Measurements from ENCODE around the gene FAM83E. TPM values are rescaled to one million over a fixed set of nuclear protein-coding genes. Genes with fewer than 3 reads are reported as not detected.

FAM83E gene
- total and polyA plus RNA-seq, 2 experiments from 2014 or later = 1.0 to 2.3 TPM

DNA sequence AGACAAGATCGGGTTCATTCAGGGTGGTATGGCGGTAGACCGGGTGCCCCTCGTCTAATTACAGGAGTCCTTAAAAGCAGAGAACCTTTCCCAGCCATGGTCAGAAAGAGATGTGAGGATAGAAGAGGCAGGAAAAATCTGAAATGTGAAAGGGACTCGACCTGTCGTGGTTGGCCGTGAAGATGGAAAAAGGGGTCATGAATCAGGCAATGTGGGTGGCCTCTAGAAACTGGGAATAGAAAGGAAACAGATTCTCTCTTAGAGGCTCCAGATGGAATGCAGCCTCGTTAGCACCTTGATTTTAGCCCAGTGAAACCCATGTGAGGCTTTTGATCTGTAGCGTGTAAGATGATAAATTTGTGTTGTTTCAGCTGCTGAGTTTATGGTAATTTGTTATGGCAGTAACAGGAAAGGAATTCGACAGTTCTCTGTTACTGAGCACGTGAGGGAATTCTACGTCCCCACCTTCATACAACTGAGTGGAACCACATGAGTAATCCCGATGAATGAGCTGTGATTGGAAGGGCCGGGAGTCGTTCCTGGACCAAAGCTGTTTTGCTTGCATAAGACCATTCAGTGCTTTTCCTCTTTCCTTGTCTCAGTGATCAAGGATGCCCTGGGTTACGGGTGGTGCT, 42.1 kb upstream of the FAM83E start (continued):
- TF ChIP-seq POLR2AphosphoS5 (IDR thresholded peaks at IDR 0.05; ENCODE audit: low read depth) (no peak), ZNF114 (CRISPR knock-in tag; IDR thresholded peaks at IDR 0.05) (no peak), ZNF331 (CRISPR knock-in tag; IDR thresholded peaks at IDR 0.05; ENCODE audit: low read depth) (no peak), EZH2 (IDR thresholded peaks at IDR 0.05; ENCODE audit: low read depth, unreplicated experiment) (no peak), JUNB (IDR thresholded peaks at IDR 0.05; ENCODE audit: unreplicated experiment) (no peak)
- TF ChIP-seq, protein P1, sequence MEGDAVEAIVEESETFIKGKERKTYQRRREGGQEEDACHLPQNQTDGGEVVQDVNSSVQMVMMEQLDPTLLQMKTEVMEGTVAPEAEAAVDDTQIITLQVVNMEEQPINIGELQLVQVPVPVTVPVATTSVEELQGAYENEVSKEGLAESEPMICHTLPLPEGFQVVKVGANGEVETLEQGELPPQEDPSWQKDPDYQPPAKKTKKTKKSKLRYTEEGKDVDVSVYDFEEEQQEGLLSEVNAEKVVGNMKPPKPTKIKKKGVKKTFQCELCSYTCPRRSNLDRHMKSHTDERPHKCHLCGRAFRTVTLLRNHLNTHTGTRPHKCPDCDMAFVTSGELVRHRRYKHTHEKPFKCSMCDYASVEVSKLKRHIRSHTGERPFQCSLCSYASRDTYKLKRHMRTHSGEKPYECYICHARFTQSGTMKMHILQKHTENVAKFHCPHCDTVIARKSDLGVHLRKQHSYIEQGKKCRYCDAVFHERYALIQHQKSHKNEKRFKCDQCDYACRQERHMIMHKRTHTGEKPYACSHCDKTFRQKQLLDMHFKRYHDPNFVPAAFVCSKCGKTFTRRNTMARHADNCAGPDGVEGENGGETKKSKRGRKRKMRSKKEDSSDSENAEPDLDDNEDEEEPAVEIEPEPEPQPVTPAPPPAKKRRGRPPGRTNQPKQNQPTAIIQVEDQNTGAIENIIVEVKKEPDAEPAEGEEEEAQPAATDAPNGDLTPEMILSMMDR (conservative IDR thresholded peaks at IDR 0.05; ENCODE audit: low read depth in 2 of 2) = no peak

- H3F3A ChIP-seq (replicated peaks; ENCODE audit: low read depth) = no peaks in the 10 kb centered on the region
- no peak overlapping the region for H3K27ac ChIP-seq (ENCODE audit: low read depth)
- Mint-ChIP-seq H3K4me1 (peaks cover 11% of the 10 kb centered on the region), H3K36me3 (ENCODE audit: low read depth) (no peaks in the 10 kb centered on the region; the same call in 1 of the 3 replicates), H3K27ac (no peak overlapping the region), H3K4me3 (no peak overlapping the region), H3K9me3 (peaks cover 3% of the 10 kb centered on the region; the same call in 1 of the 3 replicates), H3K27me3 (ENCODE audit: insufficient read depth, low read depth, poor library complexity) (peaks cover 9% of the 10 kb centered on the region)
- H3K36me3 ChIP-seq (ENCODE audit: insufficient read depth) = no peaks in the 10 kb centered on the region
- H2AFZ ChIP-seq = peak overlapping the region; percentile 81; the same call in 1 of the 2 replicates
- H3K79me2 ChIP-seq (replicated peaks; ENCODE audit: insufficient read depth) = no peaks in the 10 kb centered on the region
- ATAC-seq (no peak), DNase-seq (ENCODE audit: low spot score) (no peak)
- no peak overlapping the region for H3K4me3 ChIP-seq
- H3K4me2 ChIP-seq = no peak overlapping the region
- no peaks in the 10 kb centered on the region for H3K4me1 ChIP-seq (ENCODE audit: insufficient read depth)
- H3K9me2 ChIP-seq (ENCODE audit: insufficient read depth) = no peaks in the 10 kb centered on the region
- H4K20me1 ChIP-seq (replicated peaks; ENCODE audit: insufficient read depth) = no peaks in the 10 kb centered on the region
- H3K27me3 ChIP-seq (ENCODE audit: insufficient read depth) = no peaks in the 10 kb centered on the region
- TF ChIP-seq, protein P2, sequence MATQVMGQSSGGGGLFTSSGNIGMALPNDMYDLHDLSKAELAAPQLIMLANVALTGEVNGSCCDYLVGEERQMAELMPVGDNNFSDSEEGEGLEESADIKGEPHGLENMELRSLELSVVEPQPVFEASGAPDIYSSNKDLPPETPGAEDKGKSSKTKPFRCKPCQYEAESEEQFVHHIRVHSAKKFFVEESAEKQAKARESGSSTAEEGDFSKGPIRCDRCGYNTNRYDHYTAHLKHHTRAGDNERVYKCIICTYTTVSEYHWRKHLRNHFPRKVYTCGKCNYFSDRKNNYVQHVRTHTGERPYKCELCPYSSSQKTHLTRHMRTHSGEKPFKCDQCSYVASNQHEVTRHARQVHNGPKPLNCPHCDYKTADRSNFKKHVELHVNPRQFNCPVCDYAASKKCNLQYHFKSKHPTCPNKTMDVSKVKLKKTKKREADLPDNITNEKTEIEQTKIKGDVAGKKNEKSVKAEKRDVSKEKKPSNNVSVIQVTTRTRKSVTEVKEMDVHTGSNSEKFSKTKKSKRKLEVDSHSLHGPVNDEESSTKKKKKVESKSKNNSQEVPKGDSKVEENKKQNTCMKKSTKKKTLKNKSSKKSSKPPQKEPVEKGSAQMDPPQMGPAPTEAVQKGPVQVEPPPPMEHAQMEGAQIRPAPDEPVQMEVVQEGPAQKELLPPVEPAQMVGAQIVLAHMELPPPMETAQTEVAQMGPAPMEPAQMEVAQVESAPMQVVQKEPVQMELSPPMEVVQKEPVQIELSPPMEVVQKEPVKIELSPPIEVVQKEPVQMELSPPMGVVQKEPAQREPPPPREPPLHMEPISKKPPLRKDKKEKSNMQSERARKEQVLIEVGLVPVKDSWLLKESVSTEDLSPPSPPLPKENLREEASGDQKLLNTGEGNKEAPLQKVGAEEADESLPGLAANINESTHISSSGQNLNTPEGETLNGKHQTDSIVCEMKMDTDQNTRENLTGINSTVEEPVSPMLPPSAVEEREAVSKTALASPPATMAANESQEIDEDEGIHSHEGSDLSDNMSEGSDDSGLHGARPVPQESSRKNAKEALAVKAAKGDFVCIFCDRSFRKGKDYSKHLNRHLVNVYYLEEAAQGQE (IDR thresholded peaks at IDR 0.05; ENCODE audit: unreplicated experiment) = no peak
- TF ChIP-seq, protein P1 (conservative IDR thresholded peaks at IDR 0.05; ENCODE audit: low read depth in 2 of 2) = no peak
- no peak for TF ChIP-seq POLR2AphosphoS5 (IDR thresholded peaks at IDR 0.05; ENCODE audit: low read depth)
- no peak for TF ChIP-seq EZH2 (IDR thresholded peaks at IDR 0.05; ENCODE audit: low read depth, unreplicated experiment)
- no peak for TF ChIP-seq ZNF462 (CRISPR knock-in tag; IDR thresholded peaks at IDR 0.05)
- TF ChIP-seq ZNF331 (CRISPR knock-in tag; IDR thresholded peaks at IDR 0.05; ENCODE audit: low read depth) = no peak
Measured at GRCh38 chr19:48654299-48655059, 39.6 kb upstream of the FAM83E start.
